Endothelial cell of umbilical vein (primary cell): ENCODE measurements around the gene HPS4.

Experiments
- CTCF ChIP-seq, 2 donors: IDR thresholded peaks; 1 replicate in 1 of 2; 2 replicates in 1 of 2; pipeline ENCODE4 v1.5.1; 2011; ENCODE audit warnings: low read length in 2 of 2, mild to moderate bottlenecking in 2 of 2, moderate library complexity in 2 of 2, control low read depth in 1 of 2, inconsistent platforms in 1 of 2, low read depth in 1 of 2; ENCODE audit not compliant: insufficient read depth in 1 of 2; ENCODE audit errors: extremely low read depth in 1 of 2
- GATA2 ChIP-seq: IDR thresholded peaks from 2 replicates; pipeline ENCODE4 v1.7.0; 2011; ENCODE audit warnings: low read depth, mild to moderate bottlenecking, moderate library complexity, mixed read lengths, low read length; ENCODE audit not compliant: insufficient read length, insufficient read depth
- MAX ChIP-seq: IDR thresholded peaks from 2 replicates; pipeline ENCODE4 v1.6.1; 2011; ENCODE audit not compliant: insufficient read depth, insufficient read length
- POLR2A ChIP-seq: IDR thresholded peaks from 2 replicates; pipeline ENCODE4 v1.6.1; 2012; ENCODE audit warnings: low read depth, mild to moderate bottlenecking, control low read depth, low read length

GRCh38 chr22:26426924-26427323 lies 56.7 kb downstream of the HPS4 start:
- TF ChIP-seq POLR2A (no peak), GATA2 (no peak), CTCF (IDR thresholded peaks at IDR 0.05; ENCODE audit: extremely low read depth in 1 of 2, insufficient read depth in 1 of 2, low read depth in 1 of 2, low read length in 2 of 2) (no peak), MAX (no peak)
